Osteocyte (in vitro differentiated cells): ENCODE data around the gene NCAM1. TPM values are rescaled to one million over a fixed set of nuclear protein-coding genes. Genes with fewer than 3 reads are reported as not detected.

ENCODE experiments used
- DNase-seq: peaks from one replicate; pipeline ENCODE4 v3.0.0; 2021; ENCODE audit warnings: mixed read lengths; ENCODE audit not compliant: unreplicated experiment; ENCODE audit errors: extremely low spot score
- H3K27ac Mint-ChIP-seq: one replicate; pipeline ENCODE4 v1.8.0; 2021; ENCODE audit warnings: mild to moderate bottlenecking, mixed read lengths; ENCODE audit not compliant: unreplicated experiment
- H3K27me3 Mint-ChIP-seq: one replicate; pipeline ENCODE4 v1.8.0; 2021; ENCODE audit warnings: mixed read lengths; ENCODE audit not compliant: unreplicated experiment
- H3K36me3 Mint-ChIP-seq: one replicate; pipeline ENCODE4 v1.8.0; 2021; ENCODE audit warnings: mixed read lengths; ENCODE audit not compliant: unreplicated experiment
- H3K4me1 Mint-ChIP-seq: one replicate; pipeline ENCODE4 v1.8.0; 2021; ENCODE audit warnings: mixed read lengths; ENCODE audit not compliant: unreplicated experiment
- H3K4me3 Mint-ChIP-seq: one replicate; pipeline ENCODE4 v1.8.0; 2021; ENCODE audit warnings: mild to moderate bottlenecking, moderate library complexity, mixed read lengths; ENCODE audit not compliant: unreplicated experiment
- H3K9me3 Mint-ChIP-seq: one replicate; pipeline ENCODE4 v1.8.0; 2021; ENCODE audit warnings: mixed read lengths; ENCODE audit not compliant: unreplicated experiment
- CTCF ChIP-seq: fragments of 200-600 bp; sonication (generic); IDR thresholded peaks from 2 replicates; pipeline ENCODE4 v1.5.0; 2021; ENCODE audit warnings: antibody characterized with exemption, mild to moderate bottlenecking, moderate library complexity
- total RNA-seq: library from RNA; stranded (reverse); gene quantifications from 2 replicates; pipeline ENCODE4 v1.2.1, GENCODE V29; 2021

The NCAM1 gene
- total RNA-seq, 1 donor from 2014 or later: 2.2 TPM

GRCh38 chr11:113166280-113166679 lies 205.1 kb downstream of the NCAM1 start:
- peaks cover 8% of the 10 kb centered on the region for H3K4me1 Mint-ChIP-seq
- no peak for DNase-seq
- TF ChIP-seq CTCF: no peak
- H3K9me3 Mint-ChIP-seq: no peaks in the 10 kb centered on the region
- no peaks in the 10 kb centered on the region for H3K36me3 Mint-ChIP-seq
- H3K4me3 Mint-ChIP-seq: no peak overlapping the region
- no peak overlapping the region for H3K27ac Mint-ChIP-seq
- no peaks in the 10 kb centered on the region for H3K27me3 Mint-ChIP-seq

- no peaks in the 10 kb centered on the region for H3K27me3 Mint-ChIP-seq
- no peak overlapping the region for H3K27ac Mint-ChIP-seq
- DNase-seq: no peak
- H3K4me3 Mint-ChIP-seq: no peak overlapping the region
- peaks cover 3% of the 10 kb centered on the region for H3K4me1 Mint-ChIP-seq
- no peaks in the 10 kb centered on the region for H3K36me3 Mint-ChIP-seq
- no peaks in the 10 kb centered on the region for H3K9me3 Mint-ChIP-seq
- no peak for TF ChIP-seq CTCF
These were observed 206.4 kb downstream of the NCAM1 start for GRCh38 chr11:113167599-113167998.

DNA sequence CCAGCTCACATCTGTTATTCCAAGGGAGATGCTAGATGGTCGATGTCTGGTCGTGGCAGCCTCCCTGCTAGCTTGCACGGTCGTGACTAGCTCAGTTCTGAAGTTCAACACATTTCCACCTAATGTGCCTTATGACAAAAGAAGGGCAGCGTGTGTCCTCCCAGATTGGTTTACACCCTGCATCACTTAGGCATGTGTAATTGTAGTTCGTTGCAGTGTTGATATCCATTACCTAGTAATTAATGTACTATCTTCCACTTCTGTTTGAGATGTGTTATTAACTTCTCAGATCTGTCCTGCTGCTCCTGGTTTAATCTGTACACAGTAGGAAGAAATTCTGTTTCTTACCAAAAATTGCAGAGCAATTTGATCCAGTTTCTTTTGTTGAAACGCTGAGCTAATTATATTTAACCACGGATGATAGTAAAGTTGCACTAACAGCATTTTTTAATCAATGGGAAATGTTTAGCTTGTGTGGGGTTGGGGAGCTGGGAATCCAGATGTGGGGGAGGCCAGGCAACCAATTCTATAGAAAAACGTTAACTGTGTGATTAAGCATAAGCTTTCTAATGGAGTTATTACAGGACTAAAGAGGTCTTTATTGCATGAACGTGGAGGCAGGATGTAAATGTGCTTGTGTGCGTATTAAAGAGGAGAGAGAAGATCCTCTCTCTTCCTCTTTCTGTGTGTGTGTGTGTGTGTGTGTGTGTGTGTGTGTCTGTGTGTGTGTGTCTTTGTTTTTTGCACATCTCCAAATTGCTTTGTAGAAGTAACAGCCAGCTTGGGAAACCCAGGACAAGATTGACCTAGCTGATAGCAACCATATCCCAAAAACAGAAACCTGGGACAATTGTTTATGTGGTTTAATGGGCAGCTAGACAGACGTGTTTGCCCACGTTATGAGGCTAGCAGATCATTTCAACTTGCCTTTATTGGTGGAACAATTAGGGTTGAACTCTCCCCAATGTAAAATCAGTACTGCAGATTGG lies 207.4 kb downstream of the NCAM1 start:
- DNase-seq: no peak
- Mint-ChIP-seq H3K27me3 (no peaks in the 10 kb centered on the region), H3K4me1 (no peaks in the 10 kb centered on the region), H3K9me3 (no peaks in the 10 kb centered on the region), H3K27ac (no peak overlapping the region), H3K4me3 (no peak overlapping the region), H3K36me3 (no peaks in the 10 kb centered on the region)
- TF ChIP-seq CTCF: no peak

- no peaks in the 10 kb centered on the region for H3K27me3 Mint-ChIP-seq
- peaks cover 17% of the 10 kb centered on the region for H3K4me1 Mint-ChIP-seq
- no peak overlapping the region for H3K4me3 Mint-ChIP-seq
- H3K36me3 Mint-ChIP-seq: no peaks in the 10 kb centered on the region
- TF ChIP-seq CTCF: no peak
- no peaks in the 10 kb centered on the region for H3K9me3 Mint-ChIP-seq
- DNase-seq: no peak
- no peak overlapping the region for H3K27ac Mint-ChIP-seq
These were observed 211.2 kb downstream of the NCAM1 start for GRCh38 chr11:113172382-113172951.

- no peaks in the 10 kb centered on the region for H3K36me3 Mint-ChIP-seq
- peaks cover 22% of the 10 kb centered on the region for H3K4me1 Mint-ChIP-seq
- H3K9me3 Mint-ChIP-seq: no peaks in the 10 kb centered on the region
- H3K27ac Mint-ChIP-seq: no peak overlapping the region
- H3K4me3 Mint-ChIP-seq: no peak overlapping the region
- no peak for DNase-seq
- H3K27me3 Mint-ChIP-seq: no peaks in the 10 kb centered on the region
- TF ChIP-seq CTCF: no peak
These were observed 211.9 kb downstream of the NCAM1 start for GRCh38 chr11:113173126-113173525.
